ENCODE data around the gene ENOX1.
"Not testable (repeated sequence)": the region's sequence is repeated elsewhere in the genome, so short reads cannot be mapped to it uniquely, and the experiment has no call there.

ENOX1 gene

GRCh38 chr13:43786766-43787517 is at the start of gene ENOX1:
TSS of gene ENOX1 (minus strand) at chr13:43786972.
- peak within 1 kb of the TSS; percentile 65 for H3K4me3 ChIP-seq (replicated peaks; ENCODE audit: low read depth, low read length)
- TF ChIP-seq, protein P1, sequence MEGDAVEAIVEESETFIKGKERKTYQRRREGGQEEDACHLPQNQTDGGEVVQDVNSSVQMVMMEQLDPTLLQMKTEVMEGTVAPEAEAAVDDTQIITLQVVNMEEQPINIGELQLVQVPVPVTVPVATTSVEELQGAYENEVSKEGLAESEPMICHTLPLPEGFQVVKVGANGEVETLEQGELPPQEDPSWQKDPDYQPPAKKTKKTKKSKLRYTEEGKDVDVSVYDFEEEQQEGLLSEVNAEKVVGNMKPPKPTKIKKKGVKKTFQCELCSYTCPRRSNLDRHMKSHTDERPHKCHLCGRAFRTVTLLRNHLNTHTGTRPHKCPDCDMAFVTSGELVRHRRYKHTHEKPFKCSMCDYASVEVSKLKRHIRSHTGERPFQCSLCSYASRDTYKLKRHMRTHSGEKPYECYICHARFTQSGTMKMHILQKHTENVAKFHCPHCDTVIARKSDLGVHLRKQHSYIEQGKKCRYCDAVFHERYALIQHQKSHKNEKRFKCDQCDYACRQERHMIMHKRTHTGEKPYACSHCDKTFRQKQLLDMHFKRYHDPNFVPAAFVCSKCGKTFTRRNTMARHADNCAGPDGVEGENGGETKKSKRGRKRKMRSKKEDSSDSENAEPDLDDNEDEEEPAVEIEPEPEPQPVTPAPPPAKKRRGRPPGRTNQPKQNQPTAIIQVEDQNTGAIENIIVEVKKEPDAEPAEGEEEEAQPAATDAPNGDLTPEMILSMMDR (IDR thresholded peaks at IDR 0.05; ENCODE audit: low read length, missing control alignments), result no peak
- DNase-seq (ENCODE audit: low read depth), result peak; percentile 83

- TF ChIP-seq, protein P1 (IDR thresholded peaks at IDR 0.05; ENCODE audit: low read length, missing control alignments), result no peak
- H3K4me3 ChIP-seq (replicated peaks; ENCODE audit: low read depth, low read length), result no peak overlapping the region
- peak; percentile 68 for DNase-seq (ENCODE audit: low read depth)
Observed at GRCh38 chr13:43835701-43836100, 48.9 kb upstream of the ENOX1 start.

DNA sequence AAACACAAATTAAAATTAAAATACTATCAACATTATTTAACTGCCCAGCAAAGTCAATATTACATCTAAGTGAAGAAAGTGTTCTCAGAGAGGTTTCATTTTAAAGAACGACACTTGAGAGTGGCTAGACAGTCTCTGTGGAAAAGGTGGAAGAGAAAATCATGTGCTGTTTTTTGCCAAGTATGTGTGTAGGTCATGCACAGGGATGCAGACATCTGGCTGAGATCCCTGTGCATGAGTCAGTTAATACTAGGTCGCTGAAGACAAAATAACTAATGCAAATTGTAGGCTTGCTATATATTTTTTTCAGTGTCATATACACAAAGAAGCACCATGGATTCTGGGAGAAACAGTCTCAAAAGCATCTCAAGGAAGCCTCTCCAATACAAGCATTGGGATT is 44.3 kb upstream of the ENOX1 start:
- TF ChIP-seq, protein P1 (IDR thresholded peaks at IDR 0.05; ENCODE audit: low read length, missing control alignments), result no peak
- DNase-seq (ENCODE audit: low read depth), result peak; percentile 75
- no peak overlapping the region for H3K4me3 ChIP-seq (replicated peaks; ENCODE audit: low read depth, low read length)

GRCh38 chr13:43830497-43830881 is 43.7 kb upstream of the ENOX1 start:
- DNase-seq (ENCODE audit: low read depth), result peak; percentile 94
- TF ChIP-seq, protein P1 (IDR thresholded peaks at IDR 0.05; ENCODE audit: low read length, missing control alignments), result no peak

DNA sequence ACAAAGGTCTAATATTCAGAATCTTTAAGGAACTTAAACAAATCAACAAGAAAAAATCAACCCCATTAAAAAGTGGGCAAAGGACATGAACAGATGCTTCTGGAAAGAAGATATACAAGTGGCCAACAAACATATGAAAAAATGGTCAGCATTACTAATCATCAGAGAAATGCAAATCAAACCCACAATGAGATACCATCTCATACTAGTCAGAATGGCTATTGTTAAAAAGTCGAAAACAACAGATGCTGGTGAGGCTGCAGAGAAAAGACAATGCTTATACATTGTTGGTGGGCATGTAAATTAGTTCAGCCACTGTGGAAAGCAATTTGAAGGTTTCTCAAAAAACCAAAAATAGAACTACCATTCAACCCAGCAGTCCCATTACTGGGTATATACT is 37.9 kb upstream of the ENOX1 start:
- not testable (repeated sequence) for H3K4me3 ChIP-seq (replicated peaks; ENCODE audit: low read depth, low read length)

More at GRCh38 chr13:43830497-43830881, 43.7 kb upstream of the ENOX1 start:
- no peak overlapping the region for H3K4me3 ChIP-seq (replicated peaks; ENCODE audit: low read depth, low read length)

DNA sequence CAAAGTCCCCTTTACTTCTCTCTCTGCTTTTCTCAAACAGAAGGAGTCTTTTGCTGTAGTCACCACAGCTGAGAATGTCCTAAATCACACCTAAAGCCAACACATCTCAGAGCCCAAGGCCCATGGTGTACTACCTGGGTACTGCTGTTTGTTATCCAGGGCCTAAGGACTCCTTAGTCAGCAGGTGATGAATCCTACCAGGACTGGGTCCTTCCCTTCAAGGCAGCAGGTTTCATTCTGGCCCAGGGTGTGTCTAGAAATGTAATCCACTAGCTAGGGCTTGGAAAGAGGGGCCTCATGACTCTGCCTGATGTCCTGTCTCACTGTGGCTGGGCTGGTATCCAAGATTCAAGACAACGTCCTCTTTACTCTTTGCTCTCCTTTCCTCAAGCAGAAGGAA is 36.2 kb upstream of the ENOX1 start:
- H3K4me3 ChIP-seq (replicated peaks; ENCODE audit: low read depth, low read length), result no peak overlapping the region
- TF ChIP-seq, protein P1 (IDR thresholded peaks at IDR 0.05; ENCODE audit: low read length, missing control alignments), result no peak
- DNase-seq (ENCODE audit: low read depth), result peak; percentile 16

More for the DNA sequence above, 37.9 kb upstream of the ENOX1 start:
- DNase-seq (ENCODE audit: low read depth), result peak; percentile 63

- TF ChIP-seq, protein P1 (IDR thresholded peaks at IDR 0.05; ENCODE audit: low read length, missing control alignments), result no peak
- DNase-seq (ENCODE audit: low read depth), result no peak
- no peak overlapping the region for H3K4me3 ChIP-seq (replicated peaks; ENCODE audit: low read depth, low read length)
Observed at GRCh38 chr13:43816401-43816889, 29.7 kb upstream of the ENOX1 start.
